ENCODE results near the gene NMNAT2. TPM values are rescaled to one million over a fixed set of nuclear protein-coding genes. Genes with fewer than 3 reads are reported as not detected.

Gene NMNAT2
- total and polyA plus RNA-seq, 2 of the 4 experiments (the other 2 are of a cell fraction): 0.36 to 2.4 TPM

- Histone ChIP-seq H2BK5ac (ENCODE audit: low read depth, low read length, poor library complexity, severe bottlenecking) (no peak overlapping the region), H3K18ac (ENCODE audit: low read depth, low read length) (no peak overlapping the region), H3K23ac (ENCODE audit: low read depth, low read length) (no peak overlapping the region), H2AK9ac (replicated peaks; ENCODE audit: low read depth, low read length, poor library complexity) (no peak overlapping the region), H4K8ac (ENCODE audit: low read depth in 2 of 2, low read length in 2 of 2) (no peak overlapping the region), H2BK120ac (ENCODE audit: low read depth, low read length) (peak overlapping the region; percentile 32), H2AK5ac (ENCODE audit: low read depth, low read length) (0 out of 2 replicates have a peak overlapping the region, but pooled peaks have one; percentile 18), H3K4ac (ENCODE audit: low read depth, low read length) (peak overlapping the region; percentile 8; the same call in 1 of the 2 replicates), H3K4me2 (ENCODE audit: low read depth, low read length) (no peak overlapping the region), H3K36me3 (ENCODE audit: control insufficient read depth, insufficient read depth, low read length) (no peaks in the 10 kb centered on the region), H3K4me3 (ENCODE audit: insufficient read depth, low read depth, low read length) (no peak overlapping the region), H3K56ac (ENCODE audit: extremely low read depth, insufficient read depth, low read length) (no peak overlapping the region), H4K5ac (ENCODE audit: low read depth, low read length) (no peak overlapping the region), H3K9me3 (ENCODE audit: control insufficient read depth, insufficient read depth, low read length) (no peaks in the 10 kb centered on the region), H2BK20ac (ENCODE audit: low read depth, low read length) (no peak overlapping the region; the same call in 1 of the 2 replicates), H3K9me1 (ENCODE audit: insufficient read depth, low read length) (peaks cover 25% of the 10 kb centered on the region), H3K14ac (replicated peaks; ENCODE audit: low read depth, low read length) (0 out of 2 replicates have a peak overlapping the region, but pooled peaks have one; percentile 13), H3K9ac (ENCODE audit: low read depth, low read length) (no peak overlapping the region), H4K20me1 (ENCODE audit: insufficient read depth, low read length) (no peaks in the 10 kb centered on the region; the same call in 1 of the 2 replicates), H3K27ac (ENCODE audit: insufficient read depth, low read length) (no peak overlapping the region), H3K79me1 (ENCODE audit: low read depth in 1 of 2, low read length in 2 of 2) (peaks cover 0 to 17% of the 10 kb centered on the region in 2 experiments; a peak in 2 of 4 replicates), H3K27me3 (ENCODE audit: control insufficient read depth, insufficient read depth, low read length) (no peaks in the 10 kb centered on the region), H4K91ac (ENCODE audit: insufficient read depth, low read depth, low read length) (0 out of 2 replicates have a peak overlapping the region, but pooled peaks have one; percentile 15), H2AFZ (replicated peaks; ENCODE audit: low read length, poor library complexity) (no peak overlapping the region), H2BK15ac (ENCODE audit: low read depth, low read length) (no peak overlapping the region), H3K4me1 (ENCODE audit: control insufficient read depth, insufficient read depth, low read length) (peaks cover 30% of the 10 kb centered on the region)
- intact Hi-C loops (cut with micrococcal nuclease) (loop anchor here (5.0 kb wide), 2 partner anchors 189 to 404 kb away; partner anchors contain the start of gene SMG7), in situ Hi-C loops (cut with MboI; ENCODE audit: low sequenced_read_pairs) (loop anchor here (10.0 kb wide), 1 partner anchor 342 kb away; no protein-coding TSS in a partner anchor), dilution Hi-C loops (cut with HindIII; ENCODE audit: low sequenced_read_pairs, unreplicated experiment) (no loop called here)
- POLR2A ChIA-PET (ENCODE audit: unreplicated experiment): no interaction called here
- no peak for DNase-seq
- CTCF ChIA-PET: no interaction called here
- no TSS peak for BruUV-seq (replicated peaks)
- ATAC-seq (ENCODE audit: low read depth): no peak
- TF ChIP-seq FOS (IDR thresholded peaks at IDR 0.05; ENCODE audit: low read depth, low read length): no peak
- TF ChIP-seq MAFK (IDR thresholded peaks at IDR 0.05; ENCODE audit: low read depth, low read length): no peak
- TF ChIP-seq CTCF (conservative IDR thresholded peaks at IDR 0.05; ENCODE audit: low read depth, low read length): no peak
- 100% methylated on average over 1 of the region's 5 CpGs; no CpG with 5 or more reads in 1 of the 2 experiments for WGBS, 2 experiments (ENCODE audit: extremely low coverage in 2 of 2, insufficient read length in 1 of 2)
Measured at GRCh38 chr1:183283286-183283685, 134.9 kb downstream of the NMNAT2 start.

All from IMR-90 (cell line).